ENCODE measurements around the gene SLC17A6. TPM values are rescaled to one million over a fixed set of nuclear protein-coding genes. Genes with fewer than 3 reads are reported as not detected.

SLC17A6 gene
- total RNA-seq, 1 donor from 2014 or later = 2.7 TPM

DNA sequence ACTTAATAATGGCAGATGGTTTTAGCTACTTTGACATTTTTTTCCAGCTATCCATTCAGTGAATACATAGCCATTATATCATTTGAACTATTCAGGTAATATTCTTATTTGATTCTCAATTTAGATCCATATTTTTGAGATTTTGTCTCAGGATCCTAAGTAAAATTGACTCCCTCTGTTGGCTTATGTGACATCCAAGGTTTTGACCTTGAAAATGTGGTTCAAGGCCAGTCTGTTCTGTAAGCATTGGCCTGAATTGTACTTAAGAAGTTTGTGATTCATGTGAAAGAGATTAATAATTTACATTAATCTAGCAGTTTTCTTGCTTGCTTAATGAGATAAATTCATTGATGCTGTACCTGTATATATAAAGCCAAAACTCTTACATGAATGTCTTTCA lies 1.6 kb upstream of the SLC17A6 start:
- H3K36me3 Mint-ChIP-seq = no peaks in the 10 kb centered on the region
- H3K4me1 Mint-ChIP-seq (ENCODE audit: unreplicated experiment) = peaks cover 5% of the 10 kb centered on the region
- H3K4me3 Mint-ChIP-seq = no peak overlapping the region
- no peak overlapping the region for H3K27ac Mint-ChIP-seq
- H3K27me3 Mint-ChIP-seq = peaks cover 51% of the 10 kb centered on the region
- H3K9me3 Mint-ChIP-seq = no peaks in the 10 kb centered on the region
- TF ChIP-seq, protein P1, sequence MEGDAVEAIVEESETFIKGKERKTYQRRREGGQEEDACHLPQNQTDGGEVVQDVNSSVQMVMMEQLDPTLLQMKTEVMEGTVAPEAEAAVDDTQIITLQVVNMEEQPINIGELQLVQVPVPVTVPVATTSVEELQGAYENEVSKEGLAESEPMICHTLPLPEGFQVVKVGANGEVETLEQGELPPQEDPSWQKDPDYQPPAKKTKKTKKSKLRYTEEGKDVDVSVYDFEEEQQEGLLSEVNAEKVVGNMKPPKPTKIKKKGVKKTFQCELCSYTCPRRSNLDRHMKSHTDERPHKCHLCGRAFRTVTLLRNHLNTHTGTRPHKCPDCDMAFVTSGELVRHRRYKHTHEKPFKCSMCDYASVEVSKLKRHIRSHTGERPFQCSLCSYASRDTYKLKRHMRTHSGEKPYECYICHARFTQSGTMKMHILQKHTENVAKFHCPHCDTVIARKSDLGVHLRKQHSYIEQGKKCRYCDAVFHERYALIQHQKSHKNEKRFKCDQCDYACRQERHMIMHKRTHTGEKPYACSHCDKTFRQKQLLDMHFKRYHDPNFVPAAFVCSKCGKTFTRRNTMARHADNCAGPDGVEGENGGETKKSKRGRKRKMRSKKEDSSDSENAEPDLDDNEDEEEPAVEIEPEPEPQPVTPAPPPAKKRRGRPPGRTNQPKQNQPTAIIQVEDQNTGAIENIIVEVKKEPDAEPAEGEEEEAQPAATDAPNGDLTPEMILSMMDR (conservative IDR thresholded peaks at IDR 0.05) = no peak
- no peak for DNase-seq (ENCODE audit: extremely low spot score, unreplicated experiment)

DNA sequence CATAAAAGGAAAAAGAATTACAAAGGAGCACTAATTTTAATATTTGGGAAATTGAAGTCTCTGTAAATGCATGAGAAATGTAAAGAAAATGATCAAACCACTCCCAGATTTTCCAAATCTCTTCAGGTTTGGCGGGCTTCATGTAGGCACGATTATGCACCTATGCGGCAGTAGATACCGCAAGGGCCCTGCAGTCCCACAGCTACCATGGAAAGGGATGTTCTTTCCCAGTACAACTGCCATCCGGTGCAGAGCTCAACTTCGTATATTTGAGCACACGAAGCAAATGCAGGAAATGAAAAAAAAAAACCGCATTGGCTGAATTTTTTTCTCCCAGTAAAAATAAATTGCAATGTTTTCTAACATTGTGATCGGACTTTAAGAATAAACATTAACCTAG lies 1.4 kb downstream of the SLC17A6 start:
- Mint-ChIP-seq H3K4me3 (peak overlapping the region; percentile 5), H3K36me3 (peaks cover 3% of the 10 kb centered on the region)

DNA sequence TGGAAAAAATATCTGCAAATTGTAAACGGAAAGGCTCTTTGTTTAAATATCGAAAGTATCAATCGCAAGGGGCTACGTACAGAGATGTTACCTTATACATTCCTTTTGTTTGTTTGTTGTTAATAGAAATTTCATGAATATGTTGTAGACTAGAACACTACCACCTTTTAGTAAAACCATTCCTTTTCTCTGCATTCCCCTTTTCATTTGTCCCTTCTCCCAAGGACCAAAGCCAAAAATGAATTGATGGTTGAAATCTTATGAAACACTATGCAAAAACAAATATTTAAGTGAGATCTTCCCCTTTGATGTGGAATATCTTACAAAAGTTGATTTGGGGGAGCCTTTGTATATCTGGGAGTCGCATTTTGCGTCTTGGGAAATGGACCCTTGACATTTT lies 2.1 kb downstream of the SLC17A6 start:
- Mint-ChIP-seq H3K4me1 (ENCODE audit: unreplicated experiment) (peaks cover 5% of the 10 kb centered on the region), H3K36me3 (peaks cover 3% of the 10 kb centered on the region), H3K4me3 (peak overlapping the region; percentile 57), H3K27ac (no peak overlapping the region), H3K27me3 (peaks cover 86% of the 10 kb centered on the region), H3K9me3 (no peaks in the 10 kb centered on the region)
- DNase-seq (ENCODE audit: extremely low spot score, unreplicated experiment) = no peak
- TF ChIP-seq, protein P1 (conservative IDR thresholded peaks at IDR 0.05) = no peak

More for the DNA sequence above, 1.4 kb downstream of the SLC17A6 start:
- DNase-seq (ENCODE audit: extremely low spot score, unreplicated experiment) = no peak
- TF ChIP-seq, protein P1 (conservative IDR thresholded peaks at IDR 0.05) = no peak
- H3K27me3 Mint-ChIP-seq = peaks cover 81% of the 10 kb centered on the region
- no peak overlapping the region for H3K27ac Mint-ChIP-seq
- no peaks in the 10 kb centered on the region for H3K9me3 Mint-ChIP-seq
- H3K4me1 Mint-ChIP-seq (ENCODE audit: unreplicated experiment) = peaks cover 5% of the 10 kb centered on the region

DNA sequence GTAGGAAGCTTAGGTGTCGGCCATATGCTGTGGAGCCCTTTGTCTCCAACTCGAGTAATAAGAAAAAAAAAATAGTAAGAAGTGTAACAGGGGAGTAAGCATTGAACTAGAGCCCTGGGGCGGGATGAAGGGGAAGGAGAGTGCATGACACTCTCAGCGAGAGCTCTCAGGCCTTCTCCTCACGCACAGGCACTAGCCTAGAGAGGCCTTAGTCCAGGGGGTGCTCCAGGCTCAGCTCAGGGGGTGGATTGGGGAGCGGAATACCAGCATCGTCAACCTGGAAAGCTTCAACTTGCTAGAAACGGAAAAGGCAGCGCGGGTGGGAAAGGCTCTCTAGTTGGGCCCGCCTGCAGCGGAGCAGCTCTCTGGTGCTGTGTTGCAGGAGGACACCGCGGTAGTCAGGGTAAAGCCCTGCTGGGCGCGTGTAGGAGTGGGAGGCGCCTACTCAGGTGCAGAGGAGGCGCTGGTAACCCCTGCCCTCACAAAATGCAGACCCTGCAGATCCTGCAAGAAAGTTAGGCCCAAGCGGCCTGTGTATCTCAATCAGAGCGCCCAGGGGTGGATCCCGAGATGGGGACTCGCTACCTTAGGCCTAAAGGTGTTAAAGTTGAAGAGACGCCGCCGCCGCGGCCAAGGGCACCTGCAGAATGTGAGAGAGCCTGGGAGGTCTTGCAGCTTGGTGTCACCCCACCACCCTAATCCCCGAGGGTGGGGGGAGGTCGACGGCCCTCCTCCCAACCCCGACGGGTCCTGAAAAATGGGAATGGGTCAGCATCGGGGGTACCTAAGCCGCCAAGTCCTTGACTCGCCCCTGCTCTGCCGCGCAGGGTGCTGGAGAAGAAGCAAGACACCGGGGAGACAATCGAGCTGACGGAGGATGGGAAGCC lies 2.8 kb downstream of the SLC17A6 start:
- TF ChIP-seq, protein P1 (conservative IDR thresholded peaks at IDR 0.05) = no peak
- DNase-seq (ENCODE audit: extremely low spot score, unreplicated experiment) = no peak
- peak overlapping the region; percentile 57 for H3K4me3 Mint-ChIP-seq
- H3K9me3 Mint-ChIP-seq = no peaks in the 10 kb centered on the region
- H3K27ac Mint-ChIP-seq = no peak overlapping the region
- peaks cover 3% of the 10 kb centered on the region for H3K36me3 Mint-ChIP-seq
- peaks cover 84% of the 10 kb centered on the region for H3K27me3 Mint-ChIP-seq
- peaks cover 5% of the 10 kb centered on the region for H3K4me1 Mint-ChIP-seq (ENCODE audit: unreplicated experiment)

DNA sequence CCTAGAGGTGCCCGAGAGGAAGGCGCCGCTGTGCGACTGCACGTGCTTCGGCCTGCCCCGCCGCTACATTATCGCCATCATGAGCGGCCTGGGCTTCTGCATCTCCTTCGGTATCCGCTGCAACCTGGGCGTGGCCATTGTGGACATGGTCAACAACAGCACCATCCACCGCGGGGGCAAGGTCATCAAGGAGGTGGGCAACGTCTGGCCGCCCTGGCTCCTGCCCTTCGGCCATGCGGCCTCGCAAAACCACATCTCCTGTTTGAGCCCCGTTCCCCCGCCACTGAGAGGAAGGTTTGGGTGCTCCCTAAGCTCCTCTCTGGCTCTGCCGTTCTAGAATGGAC lies 3.4 kb downstream of the SLC17A6 start:
- Mint-ChIP-seq H3K27me3 (peaks cover 89% of the 10 kb centered on the region), H3K36me3 (peaks cover 3% of the 10 kb centered on the region), H3K27ac (no peak overlapping the region), H3K4me1 (ENCODE audit: unreplicated experiment) (peaks cover 5% of the 10 kb centered on the region), H3K9me3 (no peaks in the 10 kb centered on the region), H3K4me3 (no peak overlapping the region)
- TF ChIP-seq, protein P1 (conservative IDR thresholded peaks at IDR 0.05) = no peak
- DNase-seq (ENCODE audit: extremely low spot score, unreplicated experiment) = no peak

All from type B pancreatic cell (in vitro differentiated cells).